ENCODE measurements around the gene TP63.
A peak's percentile ranks its signal among the peaks of the same experiment; 100 is the strongest.

Gene TP63

DNA sequence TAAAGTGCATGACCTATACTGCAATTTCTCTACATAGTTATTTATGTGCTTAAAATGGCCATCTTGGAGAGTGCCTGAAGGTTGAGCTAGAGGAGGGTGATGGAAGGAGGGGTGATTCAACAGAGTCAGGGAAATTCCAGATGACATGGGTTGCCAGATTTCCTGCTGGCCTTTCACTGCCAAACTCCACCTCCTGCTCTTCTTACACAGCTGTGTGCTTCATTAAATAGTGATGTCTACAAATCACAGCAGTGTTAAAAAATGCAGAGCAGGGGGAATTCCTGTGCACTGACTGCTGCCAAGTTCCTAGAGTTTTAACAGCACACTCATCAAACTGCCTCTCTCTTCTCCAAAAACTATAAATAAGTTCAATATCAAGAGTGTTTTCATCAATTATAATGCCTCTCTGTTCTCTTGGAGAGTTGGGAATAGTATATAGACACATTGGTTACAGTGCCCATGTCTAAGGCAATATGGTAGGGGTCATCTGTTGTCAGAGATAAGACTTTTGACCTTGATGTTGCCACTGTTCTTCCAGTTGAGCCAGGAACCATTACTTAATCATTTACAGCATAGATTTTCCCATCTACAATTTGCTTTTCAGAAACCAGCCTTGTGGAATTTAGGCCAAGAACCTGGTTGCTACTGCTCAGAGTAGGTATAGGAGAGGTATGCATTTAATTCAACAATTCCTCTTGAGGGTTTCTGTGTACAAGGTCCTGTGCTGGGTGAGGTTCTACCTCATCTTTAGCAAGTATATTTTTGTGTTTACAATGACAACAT is 79.6 kb downstream of the TP63 start:
- no peak overlapping the region for H3K4me3 ChIP-seq (ENCODE audit: low read depth, low read length)
- TF ChIP-seq, protein P1, sequence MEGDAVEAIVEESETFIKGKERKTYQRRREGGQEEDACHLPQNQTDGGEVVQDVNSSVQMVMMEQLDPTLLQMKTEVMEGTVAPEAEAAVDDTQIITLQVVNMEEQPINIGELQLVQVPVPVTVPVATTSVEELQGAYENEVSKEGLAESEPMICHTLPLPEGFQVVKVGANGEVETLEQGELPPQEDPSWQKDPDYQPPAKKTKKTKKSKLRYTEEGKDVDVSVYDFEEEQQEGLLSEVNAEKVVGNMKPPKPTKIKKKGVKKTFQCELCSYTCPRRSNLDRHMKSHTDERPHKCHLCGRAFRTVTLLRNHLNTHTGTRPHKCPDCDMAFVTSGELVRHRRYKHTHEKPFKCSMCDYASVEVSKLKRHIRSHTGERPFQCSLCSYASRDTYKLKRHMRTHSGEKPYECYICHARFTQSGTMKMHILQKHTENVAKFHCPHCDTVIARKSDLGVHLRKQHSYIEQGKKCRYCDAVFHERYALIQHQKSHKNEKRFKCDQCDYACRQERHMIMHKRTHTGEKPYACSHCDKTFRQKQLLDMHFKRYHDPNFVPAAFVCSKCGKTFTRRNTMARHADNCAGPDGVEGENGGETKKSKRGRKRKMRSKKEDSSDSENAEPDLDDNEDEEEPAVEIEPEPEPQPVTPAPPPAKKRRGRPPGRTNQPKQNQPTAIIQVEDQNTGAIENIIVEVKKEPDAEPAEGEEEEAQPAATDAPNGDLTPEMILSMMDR (IDR thresholded peaks at IDR 0.05; ENCODE audit: low read depth, low read length, missing control alignments), result no peak
- in situ Hi-C loops (cut with HindIII; ENCODE audit: low pct_ligation_motif_present, low sequenced_read_pairs), result no loop called here
- DNase-seq, result peak; percentile 97
- H3K27me3 ChIP-seq (replicated peaks), result no peaks in the 10 kb centered on the region
- peak overlapping the region; percentile 50 for H3K27ac ChIP-seq
- no peaks in the 10 kb centered on the region for H3K36me3 ChIP-seq (replicated peaks)

DNA sequence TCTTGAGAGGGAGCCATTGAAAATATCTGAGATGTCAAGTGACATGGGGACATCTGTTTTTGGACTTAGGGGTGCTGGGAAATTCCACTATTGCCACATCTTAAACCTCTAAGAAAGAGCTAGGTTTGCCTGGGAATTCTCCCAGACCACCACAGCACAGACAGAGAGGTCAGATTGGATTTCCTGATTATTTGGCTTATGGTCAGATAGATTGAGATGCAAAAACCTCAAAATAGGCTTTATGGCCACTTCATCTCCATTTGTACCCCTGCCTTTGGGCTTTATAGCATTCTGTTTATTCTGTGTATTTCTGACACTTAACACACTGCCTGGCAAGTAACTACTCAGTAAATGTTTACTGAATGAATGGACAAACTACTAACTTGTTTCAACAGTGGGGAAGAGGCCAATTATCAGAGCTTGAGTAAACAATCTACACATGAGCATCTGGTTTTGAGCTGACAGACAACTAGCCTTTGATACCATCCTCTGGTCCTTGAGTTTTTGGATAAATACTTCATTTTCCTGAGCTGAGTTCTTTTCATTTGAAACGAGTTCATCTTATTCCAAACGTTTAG is 81.8 kb downstream of the TP63 start:
- no peaks in the 10 kb centered on the region for H3K27me3 ChIP-seq (replicated peaks)
- in situ Hi-C loops (cut with HindIII; ENCODE audit: low pct_ligation_motif_present, low sequenced_read_pairs), result no loop called here
- TF ChIP-seq, protein P1 (IDR thresholded peaks at IDR 0.05; ENCODE audit: low read depth, low read length, missing control alignments), result no peak
- no peak overlapping the region for H3K27ac ChIP-seq
- H3K4me3 ChIP-seq (ENCODE audit: low read depth, low read length), result no peak overlapping the region
- H3K36me3 ChIP-seq (replicated peaks), result no peaks in the 10 kb centered on the region
- DNase-seq, result no peak

GRCh38 chr3:189714991-189715961 is 84.1 kb downstream of the TP63 start:
- in situ Hi-C loops (cut with HindIII; ENCODE audit: low pct_ligation_motif_present, low sequenced_read_pairs), result no loop called here
- H3K27ac ChIP-seq, result peak overlapping the region; percentile 75
- no peaks in the 10 kb centered on the region for H3K27me3 ChIP-seq (replicated peaks)
- TF ChIP-seq, protein P1 (IDR thresholded peaks at IDR 0.05; ENCODE audit: low read depth, low read length, missing control alignments), result no peak
- DNase-seq, result peak; percentile 66
- no peak overlapping the region for H3K4me3 ChIP-seq (ENCODE audit: low read depth, low read length)
- H3K36me3 ChIP-seq (replicated peaks), result no peaks in the 10 kb centered on the region

GRCh38 chr3:189718215-189718614 is 87.0 kb downstream of the TP63 start:
- in situ Hi-C loops (cut with HindIII; ENCODE audit: low pct_ligation_motif_present, low sequenced_read_pairs), result no loop called here
- Histone ChIP-seq H3K27ac (no peak overlapping the region), H3K27me3 (replicated peaks) (no peaks in the 10 kb centered on the region), H3K36me3 (replicated peaks) (no peaks in the 10 kb centered on the region), H3K4me3 (ENCODE audit: low read depth, low read length) (no peak overlapping the region)
- TF ChIP-seq, protein P1 (IDR thresholded peaks at IDR 0.05; ENCODE audit: low read depth, low read length, missing control alignments), result no peak
- no peak for DNase-seq

GRCh38 chr3:189720736-189721417 is 89.7 kb downstream of the TP63 start:
- TF ChIP-seq, protein P1 (IDR thresholded peaks at IDR 0.05; ENCODE audit: low read depth, low read length, missing control alignments), result no peak
- in situ Hi-C loops (cut with HindIII; ENCODE audit: low pct_ligation_motif_present, low sequenced_read_pairs), result no loop called here
- no peaks in the 10 kb centered on the region for H3K36me3 ChIP-seq (replicated peaks)
- no peak overlapping the region for H3K4me3 ChIP-seq (ENCODE audit: low read depth, low read length)
- H3K27ac ChIP-seq, result no peak overlapping the region
- DNase-seq, result no peak
- no peaks in the 10 kb centered on the region for H3K27me3 ChIP-seq (replicated peaks)
